ENCODE data around the gene RPLP2.
A peak's percentile ranks its signal among the peaks of the same experiment; 100 is the strongest.

RPLP2 gene

GRCh38 chr11:799641-800316 is 10.0 kb upstream of the RPLP2 start:
- Mint-ChIP-seq H3K9me3 (no peaks in the 10 kb centered on the region), H3K4me3 (no peak overlapping the region), H3K27ac (no peak overlapping the region), H3K27me3 (no peaks in the 10 kb centered on the region), H3K4me1 (ENCODE audit: low read depth in 2 of 2) (peaks cover 14% of the 10 kb centered on the region in 2 donors), H3K36me3 (ENCODE audit: insufficient read depth) (peaks cover 31% of the 10 kb centered on the region)
- ATAC-seq (replicated peaks): no peak
- DNase-seq: no peak

GRCh38 chr11:800473-800872 is 9.3 kb upstream of the RPLP2 start:
- no peaks in the 10 kb centered on the region for H3K27me3 Mint-ChIP-seq
- H3K9me3 Mint-ChIP-seq: no peaks in the 10 kb centered on the region
- DNase-seq: no peak
- peaks cover 14% of the 10 kb centered on the region in 2 donors for H3K4me1 Mint-ChIP-seq (ENCODE audit: low read depth in 2 of 2)
- no peak for ATAC-seq (replicated peaks)
- no peak overlapping the region for H3K27ac Mint-ChIP-seq
- H3K36me3 Mint-ChIP-seq (ENCODE audit: insufficient read depth): peaks cover 25% of the 10 kb centered on the region
- H3K4me3 Mint-ChIP-seq: no peak overlapping the region

GRCh38 chr11:801097-801780 is 8.5 kb upstream of the RPLP2 start:
- no peak overlapping the region for H3K4me3 Mint-ChIP-seq
- no peak overlapping the region for H3K27ac Mint-ChIP-seq
- no peak for DNase-seq
- no peak for ATAC-seq (replicated peaks)
- H3K4me1 Mint-ChIP-seq (ENCODE audit: low read depth in 2 of 2): peaks cover 9 to 10% of the 10 kb centered on the region in 2 donors
- H3K36me3 Mint-ChIP-seq (ENCODE audit: insufficient read depth): peaks cover 19% of the 10 kb centered on the region
- no peaks in the 10 kb centered on the region for H3K9me3 Mint-ChIP-seq
- H3K27me3 Mint-ChIP-seq: no peaks in the 10 kb centered on the region

GRCh38 chr11:802018-802617 is 7.6 kb upstream of the RPLP2 start:
- Mint-ChIP-seq H3K27me3 (no peaks in the 10 kb centered on the region), H3K9me3 (no peaks in the 10 kb centered on the region), H3K4me3 (no peak overlapping the region), H3K36me3 (ENCODE audit: insufficient read depth) (peaks cover 10% of the 10 kb centered on the region), H3K27ac (no peak overlapping the region), H3K4me1 (ENCODE audit: low read depth in 2 of 2) (peaks cover 5 to 6% of the 10 kb centered on the region in 2 donors)
- ATAC-seq (replicated peaks): no peak
- no peak for DNase-seq

- Mint-ChIP-seq H3K9me3 (no peaks in the 10 kb centered on the region), H3K4me3 (peak overlapping the region; percentile 22 to 77), H3K27ac (no peak overlapping the region), H3K4me1 (ENCODE audit: low read depth in 2 of 2) (peaks cover 5 to 6% of the 10 kb centered on the region in 2 donors), H3K27me3 (no peaks in the 10 kb centered on the region), H3K36me3 (ENCODE audit: insufficient read depth) (peaks cover 3% of the 10 kb centered on the region)
- DNase-seq (no peak), ATAC-seq (replicated peaks) (no peak)
Measured at GRCh38 chr11:802693-803466, 6.9 kb upstream of the RPLP2 start.

GRCh38 chr11:803467-803742 is 6.4 kb upstream of the RPLP2 start:
- no peak for ATAC-seq (replicated peaks)
- H3K36me3 Mint-ChIP-seq (ENCODE audit: insufficient read depth): peaks cover 3% of the 10 kb centered on the region
- H3K4me3 Mint-ChIP-seq: peak overlapping the region in 1 of 2 donors; percentile 77
- no peaks in the 10 kb centered on the region for H3K27me3 Mint-ChIP-seq
- no peak overlapping the region for H3K27ac Mint-ChIP-seq
- peaks cover 8 to 9% of the 10 kb centered on the region in 2 donors for H3K4me1 Mint-ChIP-seq (ENCODE audit: low read depth in 2 of 2)
- no peaks in the 10 kb centered on the region for H3K9me3 Mint-ChIP-seq
- no peak for DNase-seq

- Mint-ChIP-seq H3K4me1 (ENCODE audit: low read depth in 2 of 2) (peaks cover 13 to 14% of the 10 kb centered on the region in 2 donors), H3K27ac (peak overlapping the region in 1 of 2 donors; percentile 67)
Measured at GRCh38 chr11:803770-804598, 5.8 kb upstream of the RPLP2 start.

GRCh38 chr11:804599-804964 is 5.2 kb upstream of the RPLP2 start:
- Mint-ChIP-seq H3K27me3 (no peaks in the 10 kb centered on the region), H3K4me3 (peak overlapping the region; percentile 73 to 77), H3K4me1 (ENCODE audit: low read depth in 2 of 2) (peaks cover 15 to 17% of the 10 kb centered on the region in 2 donors), H3K27ac (peak overlapping the region in 1 of 2 donors; percentile 67), H3K9me3 (no peaks in the 10 kb centered on the region), H3K36me3 (ENCODE audit: insufficient read depth) (peaks cover 9% of the 10 kb centered on the region)
- DNase-seq (no peak), ATAC-seq (replicated peaks) (no peak)

More at GRCh38 chr11:803770-804598, 5.8 kb upstream of the RPLP2 start:
- DNase-seq: no peak
- Mint-ChIP-seq H3K9me3 (no peaks in the 10 kb centered on the region), H3K27me3 (no peaks in the 10 kb centered on the region), H3K4me3 (peak overlapping the region; percentile 73 to 77), H3K36me3 (ENCODE audit: insufficient read depth) (peaks cover 3% of the 10 kb centered on the region)
- ATAC-seq (replicated peaks): no peak

GRCh38 chr11:808427-809286 is 1.1 kb upstream of the RPLP2 start:
- Mint-ChIP-seq H3K9me3 (no peaks in the 10 kb centered on the region), H3K27ac (peak overlapping the region; percentile 94 to 97), H3K4me3 (peak overlapping the region; percentile 89 to 90), H3K27me3 (no peaks in the 10 kb centered on the region), H3K4me1 (ENCODE audit: low read depth in 2 of 2) (peaks cover 33 to 36% of the 10 kb centered on the region in 2 donors), H3K36me3 (ENCODE audit: insufficient read depth) (peaks cover 25% of the 10 kb centered on the region)
- no peak for ATAC-seq (replicated peaks)
- DNase-seq: peak in 2 of 3 experiments; percentile 34 to 36

- Mint-ChIP-seq H3K27me3 (no peaks in the 10 kb centered on the region), H3K9me3 (no peaks in the 10 kb centered on the region), H3K27ac (peak overlapping the region; percentile 94 to 97), H3K4me3 (peak overlapping the region; percentile 89 to 90), H3K4me1 (ENCODE audit: low read depth in 2 of 2) (peaks cover 30 to 32% of the 10 kb centered on the region in 2 donors), H3K36me3 (ENCODE audit: insufficient read depth) (peaks cover 37% of the 10 kb centered on the region)
- peak; percentile 25 for ATAC-seq (replicated peaks)
- DNase-seq: no peak
Measured at GRCh38 chr11:810040-810567, 337 bp downstream of the RPLP2 start.

- ATAC-seq (replicated peaks): no peak
- Mint-ChIP-seq H3K4me3 (peak overlapping the region; percentile 89 to 90), H3K27me3 (no peaks in the 10 kb centered on the region), H3K9me3 (no peaks in the 10 kb centered on the region), H3K4me1 (ENCODE audit: low read depth in 2 of 2) (peaks cover 30 to 32% of the 10 kb centered on the region in 2 donors), H3K27ac (peak overlapping the region; percentile 94 to 97), H3K36me3 (ENCODE audit: insufficient read depth) (peaks cover 37% of the 10 kb centered on the region)
- no peak for DNase-seq
Measured at GRCh38 chr11:811446-812245, 1.9 kb downstream of the RPLP2 start.
